Right atrium auricular region (tissue), 2 donors: ENCODE measurements around the gene BAIAP2L1. TPM values are rescaled to one million over a fixed set of nuclear protein-coding genes. Genes with fewer than 3 reads are reported as not detected.
A peak's percentile ranks its signal among the peaks of the same experiment; 100 is the strongest.
"Not testable (repeated sequence)": the region's sequence is repeated elsewhere in the genome, so short reads cannot be mapped to it uniquely, and the experiment has no call there.

ENCODE experiments used
- DNase-seq: peaks from one replicate; pipeline ENCODE4 v3.0.0-alpha.2; 2019; ENCODE audit warnings: low spot score
- H3K27ac ChIP-seq, 2 donors: fragments of 200-600 bp; sonication (generic); 1 replicate in 1 of 2; 2 replicates in 1 of 2; pipeline ENCODE4 v1.5.1; 2016 to 2019
- H3K27me3 ChIP-seq, 2 donors: fragments of 200-600 bp; sonication (generic); one replicate each; pipeline versions ENCODE4 v1.5.1 to v1.6.0; 2017 to 2019
- H3K36me3 ChIP-seq: fragments of 200-600 bp; sonication (generic); one replicate; pipeline ENCODE4 v1.5.1; 2016
- H3K4me1 ChIP-seq, 2 donors: fragments of 200-600 bp; sonication (generic); one replicate each; pipeline versions ENCODE4 v1.5.1 to v1.6.0; 2017 to 2019
- H3K4me3 ChIP-seq, 2 donors: fragments of 200-600 bp; sonication (generic); 1 replicate in 1 of 2; 2 replicates in 1 of 2; pipeline ENCODE4 v1.5.1; 2017 to 2019; ENCODE audit warnings: mild to moderate bottlenecking in 1 of 2, moderate library complexity in 1 of 2
- H3K9me3 ChIP-seq, 2 donors: fragments of 200-600 bp; sonication (generic); one replicate each; pipeline ENCODE4 v1.5.1; 2019
- total RNA-seq, 2 donors: library from RNA; depleted of rRNA; stranded (reverse); fragments of >200 nt; gene quantifications; one replicate each; pipeline ENCODE4 v1.1.0, GENCODE V29; 2016
- TF ChIP-seq, protein P1 (sequence below), 2 donors: fragments of 200-600 bp; sonication (generic); IDR thresholded peaks; one replicate each; pipeline ENCODE4 v1.5.1; 2019; ENCODE audit warnings: antibody characterized with exemption in 2 of 2

Gene BAIAP2L1
- total RNA-seq, 2 donors from 2014 or later: 1.1 to 1.7 TPM

DNA sequence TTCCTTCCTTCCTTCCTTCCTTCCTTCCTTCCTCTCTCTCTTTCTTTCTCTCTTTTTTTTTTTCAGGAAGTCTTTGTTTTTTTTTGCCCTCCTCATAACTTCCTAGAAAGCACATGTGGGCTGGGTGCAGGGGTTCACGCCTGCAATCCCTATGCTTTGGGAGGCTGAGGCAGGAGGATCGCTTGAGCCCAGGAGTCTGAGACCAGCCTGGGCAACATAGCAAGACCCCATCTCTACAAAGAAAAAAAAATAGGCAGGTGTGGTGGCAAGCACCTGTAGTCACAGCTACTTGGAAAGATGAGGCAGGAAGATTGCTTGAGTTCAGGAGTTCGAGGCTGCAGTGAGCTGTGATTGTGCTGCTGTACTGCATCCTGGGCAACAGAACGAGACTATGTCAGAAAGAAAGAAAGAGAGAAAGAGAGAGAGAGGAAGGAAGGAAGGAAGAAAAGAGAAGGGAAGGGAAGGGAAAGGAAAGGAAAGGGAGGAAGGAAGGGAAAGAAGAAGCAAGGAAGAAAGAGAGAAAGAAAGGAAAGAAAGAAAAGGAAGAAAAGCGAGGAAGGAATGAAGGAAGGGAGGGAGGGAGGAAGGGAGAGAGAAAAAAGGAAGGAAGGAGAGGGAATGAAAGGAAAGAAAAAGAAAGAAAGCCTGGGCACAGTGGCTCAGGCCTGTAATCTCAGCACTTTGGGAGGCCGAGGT, 13.5 kb upstream of the BAIAP2L1 start:
- Histone ChIP-seq H3K4me1 (no peaks in the 10 kb centered on the region), H3K36me3 (no peaks in the 10 kb centered on the region), H3K9me3 (no peaks in the 10 kb centered on the region), H3K27ac (no peak overlapping the region), H3K27me3 (no peaks in the 10 kb centered on the region), H3K4me3 (no peak overlapping the region)
- TF ChIP-seq, protein P1, sequence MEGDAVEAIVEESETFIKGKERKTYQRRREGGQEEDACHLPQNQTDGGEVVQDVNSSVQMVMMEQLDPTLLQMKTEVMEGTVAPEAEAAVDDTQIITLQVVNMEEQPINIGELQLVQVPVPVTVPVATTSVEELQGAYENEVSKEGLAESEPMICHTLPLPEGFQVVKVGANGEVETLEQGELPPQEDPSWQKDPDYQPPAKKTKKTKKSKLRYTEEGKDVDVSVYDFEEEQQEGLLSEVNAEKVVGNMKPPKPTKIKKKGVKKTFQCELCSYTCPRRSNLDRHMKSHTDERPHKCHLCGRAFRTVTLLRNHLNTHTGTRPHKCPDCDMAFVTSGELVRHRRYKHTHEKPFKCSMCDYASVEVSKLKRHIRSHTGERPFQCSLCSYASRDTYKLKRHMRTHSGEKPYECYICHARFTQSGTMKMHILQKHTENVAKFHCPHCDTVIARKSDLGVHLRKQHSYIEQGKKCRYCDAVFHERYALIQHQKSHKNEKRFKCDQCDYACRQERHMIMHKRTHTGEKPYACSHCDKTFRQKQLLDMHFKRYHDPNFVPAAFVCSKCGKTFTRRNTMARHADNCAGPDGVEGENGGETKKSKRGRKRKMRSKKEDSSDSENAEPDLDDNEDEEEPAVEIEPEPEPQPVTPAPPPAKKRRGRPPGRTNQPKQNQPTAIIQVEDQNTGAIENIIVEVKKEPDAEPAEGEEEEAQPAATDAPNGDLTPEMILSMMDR (IDR thresholded peaks at IDR 0.05): no peak
- no peak for DNase-seq

DNA sequence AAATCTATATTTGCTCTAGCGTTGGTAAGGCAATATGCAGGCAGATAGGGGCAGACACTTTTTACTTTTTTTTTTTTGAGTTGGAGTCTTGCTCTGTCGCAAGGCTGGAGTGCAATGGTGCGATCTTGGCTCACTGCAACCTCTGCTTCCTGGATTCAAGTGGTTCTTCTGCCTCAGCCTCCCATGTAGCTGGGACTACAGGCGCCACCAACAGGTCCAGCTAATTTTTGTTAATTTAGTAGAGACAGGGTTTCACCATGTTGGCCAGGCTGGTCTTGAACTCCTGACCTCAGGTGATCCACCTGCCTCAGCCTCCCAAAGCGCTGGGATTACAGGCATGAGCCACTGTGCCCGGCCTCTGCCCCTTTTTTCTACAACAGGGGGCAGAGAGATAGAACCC, 12.8 kb upstream of the BAIAP2L1 start:
- not testable (repeated sequence) for H3K36me3 ChIP-seq, DNase-seq, H3K27me3 ChIP-seq

DNA sequence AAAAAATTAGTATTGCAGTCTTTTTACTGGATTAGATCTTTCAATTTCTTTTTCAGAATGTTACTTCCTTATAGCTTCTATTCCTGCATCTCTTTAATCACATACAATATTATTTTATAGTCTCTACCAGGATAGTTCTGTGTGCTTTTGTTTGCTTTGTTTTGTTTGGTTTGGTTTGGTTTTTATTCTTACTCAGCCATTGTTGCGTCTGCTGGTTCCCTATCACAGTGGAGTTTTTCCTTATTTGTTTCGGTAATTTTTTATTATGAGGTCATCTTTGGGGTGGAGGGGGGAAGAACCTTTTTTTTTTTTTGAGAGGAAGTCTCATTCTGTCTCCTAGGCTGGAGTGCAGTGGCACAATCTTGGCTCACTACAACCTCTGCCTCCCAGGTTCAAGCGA, 9.0 kb upstream of the BAIAP2L1 start:
- TF ChIP-seq, protein P1 (IDR thresholded peaks at IDR 0.05): no peak
- no peaks in the 10 kb centered on the region for H3K4me1 ChIP-seq
- H3K4me3 ChIP-seq: no peak overlapping the region
- no peaks in the 10 kb centered on the region for H3K36me3 ChIP-seq
- no peak overlapping the region for H3K27ac ChIP-seq
- H3K27me3 ChIP-seq: no peaks in the 10 kb centered on the region
- no peak for DNase-seq
- no peaks in the 10 kb centered on the region for H3K9me3 ChIP-seq

More for the DNA sequence above, 12.8 kb upstream of the BAIAP2L1 start:
- not testable (repeated sequence) for H3K9me3 ChIP-seq, H3K4me1 ChIP-seq, H3K27ac ChIP-seq, H3K4me3 ChIP-seq

DNA sequence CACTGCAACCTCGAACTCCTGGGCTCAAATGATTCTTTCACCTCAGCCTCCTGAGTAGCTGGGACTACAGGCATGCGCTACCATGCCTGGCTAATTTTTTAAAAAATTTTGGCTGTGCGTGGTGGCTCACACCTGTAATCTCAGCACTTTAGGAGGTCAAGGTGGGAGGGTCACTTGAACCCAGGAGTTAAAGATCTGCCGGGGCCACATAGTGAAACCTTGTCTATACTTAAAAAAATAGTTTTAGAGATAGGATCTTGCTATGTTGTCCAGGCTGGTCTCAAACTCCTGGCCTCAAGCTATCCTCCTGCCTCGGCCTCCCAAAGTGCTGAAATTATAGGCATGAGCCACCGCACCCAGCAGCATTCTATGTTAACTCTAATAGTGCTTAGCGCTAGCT, 7.3 kb upstream of the BAIAP2L1 start:
- H3K36me3 ChIP-seq, DNase-seq, H3K27me3 ChIP-seq, H3K27ac ChIP-seq, H3K4me1 ChIP-seq, H3K4me3 ChIP-seq, H3K9me3 ChIP-seq: not testable (repeated sequence)

DNA sequence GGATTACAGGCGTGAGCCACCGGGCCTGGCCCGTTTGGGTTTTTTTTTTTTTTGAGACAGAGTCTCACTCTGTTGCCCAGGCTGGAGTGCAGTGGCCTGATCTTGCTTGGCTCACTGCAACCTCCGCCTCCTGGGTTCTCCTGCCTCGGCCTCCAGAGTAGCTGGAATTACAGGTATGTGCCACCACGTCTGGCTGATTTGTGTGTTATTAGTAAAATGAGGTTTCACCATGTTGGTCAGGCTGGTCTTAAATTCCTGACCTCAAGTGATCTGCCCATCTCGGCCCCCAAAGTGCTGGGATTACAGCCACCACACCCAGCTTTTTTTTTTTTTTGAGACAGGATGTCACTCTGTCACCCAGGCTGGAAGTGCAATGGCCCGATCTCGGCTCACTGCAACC, 5.9 kb upstream of the BAIAP2L1 start:
- H3K4me3 ChIP-seq: no peak overlapping the region
- no peaks in the 10 kb centered on the region for H3K27me3 ChIP-seq
- TF ChIP-seq, protein P1 (IDR thresholded peaks at IDR 0.05): no peak
- no peaks in the 10 kb centered on the region for H3K9me3 ChIP-seq
- H3K4me1 ChIP-seq: no peaks in the 10 kb centered on the region
- no peaks in the 10 kb centered on the region for H3K36me3 ChIP-seq
- DNase-seq: no peak
- H3K27ac ChIP-seq: no peak overlapping the region

DNA sequence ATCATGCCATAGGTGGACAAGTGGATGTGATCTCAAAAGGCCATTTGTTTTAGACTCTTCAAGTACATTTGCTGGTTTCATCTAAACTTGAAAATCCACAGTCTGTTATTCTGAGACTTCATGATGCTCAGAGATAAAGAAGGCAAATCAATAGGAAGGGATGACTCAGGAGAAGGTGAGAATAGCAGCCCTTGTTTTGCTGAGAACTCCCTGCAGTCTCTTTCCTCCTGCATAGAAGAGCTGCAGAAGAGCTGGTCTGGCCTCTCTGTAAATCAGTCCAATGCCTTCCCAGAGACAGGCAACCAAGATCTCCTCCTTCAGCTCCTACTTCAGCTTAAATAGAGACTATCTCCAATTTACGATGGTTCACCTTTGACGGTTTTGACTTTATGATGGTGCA, 4.0 kb upstream of the BAIAP2L1 start:
- H3K4me3 ChIP-seq: no peak overlapping the region
- peaks cover 0 to 7% of the 10 kb centered on the region in 2 donors for H3K4me1 ChIP-seq
- no peak overlapping the region for H3K27ac ChIP-seq
- no peak for DNase-seq
- no peaks in the 10 kb centered on the region for H3K36me3 ChIP-seq
- no peaks in the 10 kb centered on the region for H3K9me3 ChIP-seq
- no peaks in the 10 kb centered on the region for H3K27me3 ChIP-seq
- TF ChIP-seq, protein P1 (IDR thresholded peaks at IDR 0.05): no peak

DNA sequence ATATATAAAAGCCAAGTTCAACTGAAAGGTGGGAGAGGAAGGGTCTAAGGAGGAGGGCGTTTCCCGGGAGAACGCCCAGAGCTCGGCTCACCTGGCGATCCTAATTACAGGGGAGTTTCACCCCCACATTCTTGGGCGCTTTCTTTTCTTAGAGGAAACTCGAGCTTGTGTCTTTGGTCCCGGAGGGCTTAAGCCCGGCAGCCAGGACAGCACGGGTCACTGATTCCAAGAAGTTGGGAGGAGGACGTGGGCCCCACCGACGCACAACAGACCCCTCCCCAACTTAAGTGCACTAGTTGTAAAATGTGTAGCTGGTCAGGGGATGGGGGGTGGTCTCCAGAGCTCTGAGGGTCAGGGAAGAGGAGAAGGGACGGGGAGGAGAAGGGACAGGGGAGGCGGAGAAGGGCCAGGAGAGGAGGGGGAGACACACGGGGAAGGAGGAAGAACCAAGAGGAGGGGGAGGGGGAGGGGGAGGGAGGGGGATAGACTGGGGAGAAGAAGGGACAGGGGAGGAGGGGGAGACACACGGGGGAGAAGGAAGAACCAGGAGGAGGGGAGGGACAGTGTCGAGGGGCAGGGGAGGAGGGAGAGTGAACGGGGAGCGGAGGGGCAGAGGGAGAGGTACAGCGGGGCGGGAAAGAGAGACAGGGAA, 874 bp downstream of the BAIAP2L1 start:
- TF ChIP-seq, protein P1 (IDR thresholded peaks at IDR 0.05): no peak
- Histone ChIP-seq H3K4me3 (peak overlapping the region; percentile 56 to 67), H3K27ac (no peak overlapping the region), H3K4me1 (peaks cover 0 to 7% of the 10 kb centered on the region in 2 donors), H3K27me3 (no peaks in the 10 kb centered on the region), H3K9me3 (no peaks in the 10 kb centered on the region), H3K36me3 (no peaks in the 10 kb centered on the region)
- DNase-seq: no peak
